ENCODE measurements around the gene SEMA3B.

Gene SEMA3B

GRCh38 chr3:50327129-50327528, 58.2 kb downstream of the SEMA3B start:
- no peak for DNase-seq (ENCODE audit: low read depth in 3 of 3, low spot score in 1 of 3)
